GM12872 (cell line): ENCODE measurements around the gene TLE2.

Source experiments
- TF ChIP-seq, protein P1 (sequence below): IDR thresholded peaks from 3 replicates; pipeline ENCODE4 v1.5.1; 2011; ENCODE audit warnings: low read depth, mild to moderate bottlenecking, low read length, moderate library complexity; ENCODE audit not compliant: insufficient read depth

The TLE2 gene

GRCh38 chr19:3029065-3029923 is at the start of gene TLE2:
Gene TLE2 (minus strand): TSS chr19:3029280. CDS start chr19:3028904, 376 bp downstream.
- TF ChIP-seq, protein P1, sequence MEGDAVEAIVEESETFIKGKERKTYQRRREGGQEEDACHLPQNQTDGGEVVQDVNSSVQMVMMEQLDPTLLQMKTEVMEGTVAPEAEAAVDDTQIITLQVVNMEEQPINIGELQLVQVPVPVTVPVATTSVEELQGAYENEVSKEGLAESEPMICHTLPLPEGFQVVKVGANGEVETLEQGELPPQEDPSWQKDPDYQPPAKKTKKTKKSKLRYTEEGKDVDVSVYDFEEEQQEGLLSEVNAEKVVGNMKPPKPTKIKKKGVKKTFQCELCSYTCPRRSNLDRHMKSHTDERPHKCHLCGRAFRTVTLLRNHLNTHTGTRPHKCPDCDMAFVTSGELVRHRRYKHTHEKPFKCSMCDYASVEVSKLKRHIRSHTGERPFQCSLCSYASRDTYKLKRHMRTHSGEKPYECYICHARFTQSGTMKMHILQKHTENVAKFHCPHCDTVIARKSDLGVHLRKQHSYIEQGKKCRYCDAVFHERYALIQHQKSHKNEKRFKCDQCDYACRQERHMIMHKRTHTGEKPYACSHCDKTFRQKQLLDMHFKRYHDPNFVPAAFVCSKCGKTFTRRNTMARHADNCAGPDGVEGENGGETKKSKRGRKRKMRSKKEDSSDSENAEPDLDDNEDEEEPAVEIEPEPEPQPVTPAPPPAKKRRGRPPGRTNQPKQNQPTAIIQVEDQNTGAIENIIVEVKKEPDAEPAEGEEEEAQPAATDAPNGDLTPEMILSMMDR: no peak

GRCh38 chr19:3075605-3076431 is 46.7 kb upstream of the TLE2 start:
- TF ChIP-seq, protein P1: peak; percentile 96

DNA sequence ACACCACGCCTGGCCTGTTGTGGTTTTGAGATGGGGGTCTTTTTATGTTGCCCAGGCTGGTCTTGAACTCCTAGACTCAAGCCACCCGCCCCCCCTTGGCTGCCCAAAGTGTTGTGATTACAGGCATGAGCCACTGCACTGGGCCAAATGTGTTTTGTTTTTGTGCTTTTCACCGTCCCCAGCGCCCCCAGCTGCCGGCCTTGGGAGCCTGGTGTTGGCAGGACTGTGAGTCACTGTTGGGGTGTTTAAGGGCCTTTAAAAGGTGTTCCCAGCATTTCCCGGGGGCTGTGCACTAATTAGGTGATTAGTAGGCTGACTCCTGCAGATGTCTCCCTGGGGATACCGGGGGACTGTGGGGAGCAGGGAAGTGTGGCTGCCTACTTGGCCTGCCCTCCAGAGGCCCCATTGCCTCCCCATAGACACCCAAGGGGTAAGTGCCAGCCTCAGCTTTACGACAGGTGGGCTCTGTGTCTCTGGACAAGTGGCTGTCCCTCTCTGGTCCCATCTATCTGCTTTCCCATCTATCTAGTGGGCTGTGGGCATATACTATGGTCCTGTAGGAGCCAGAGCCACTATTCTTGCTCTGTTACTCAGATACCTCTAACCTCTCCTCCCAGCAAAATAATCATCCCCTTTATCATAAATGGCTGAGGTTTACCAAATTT is 45.0 kb upstream of the TLE2 start:
- TF ChIP-seq, protein P1: no peak; the same call in 2 of the 3 replicates

DNA sequence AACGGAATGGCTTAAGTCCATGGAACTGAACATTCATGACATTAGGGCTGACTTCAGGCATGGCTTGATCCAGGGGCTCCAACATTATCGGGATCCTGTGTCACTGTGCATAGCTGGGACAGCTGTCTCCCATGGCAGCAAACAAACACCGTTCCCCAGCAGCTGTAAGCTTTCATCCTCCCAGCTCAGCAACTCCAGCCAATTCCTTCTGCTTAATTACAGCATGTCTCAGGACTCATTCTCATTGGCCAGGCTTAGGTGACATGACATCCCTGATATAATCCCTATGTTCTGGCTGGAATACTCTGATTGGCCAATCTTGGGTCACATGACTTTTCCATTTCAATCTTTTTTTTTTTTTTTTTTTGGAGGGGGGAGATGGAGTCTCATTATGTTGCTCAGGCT is 44.1 kb upstream of the TLE2 start:
- TF ChIP-seq, protein P1: no peak

DNA sequence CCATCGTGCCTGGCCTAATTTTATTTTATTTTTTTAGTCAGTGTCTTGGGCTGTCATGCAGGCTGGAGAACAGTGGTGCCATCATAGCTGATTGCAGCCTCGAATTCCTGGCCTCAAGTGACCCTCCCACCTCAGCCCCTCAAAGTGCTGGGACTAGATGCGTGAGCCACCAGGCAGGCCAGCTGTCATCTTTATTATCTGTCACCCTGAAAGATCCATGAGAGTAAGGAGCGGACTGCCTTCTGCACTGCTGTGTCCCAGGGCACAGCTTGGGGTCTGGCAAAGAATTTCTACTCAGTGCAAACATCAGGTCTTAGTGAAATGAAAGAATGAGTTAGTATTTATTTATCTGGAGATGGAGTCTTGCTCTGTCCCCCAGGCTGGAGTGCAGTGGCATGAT is 42.7 kb upstream of the TLE2 start:
- TF ChIP-seq, protein P1: no peak

GRCh38 chr19:3068071-3068470 is 39.0 kb upstream of the TLE2 start:
- TF ChIP-seq, protein P1: no peak

GRCh38 chr19:3067563-3067962 is 38.5 kb upstream of the TLE2 start:
- TF ChIP-seq, protein P1: no peak
